GM21825 (cell line): ENCODE measurements around the gene TSPAN9.

ENCODE experiments used
- ATAC-seq: cut with Tn5 transposase; IDR thresholded peaks from one replicate; pipeline ENCODE4 v1.9.1; 2021; ENCODE audit warnings: mild to moderate bottlenecking, moderate library complexity; ENCODE audit not compliant: unreplicated experiment

Gene TSPAN9

DNA sequence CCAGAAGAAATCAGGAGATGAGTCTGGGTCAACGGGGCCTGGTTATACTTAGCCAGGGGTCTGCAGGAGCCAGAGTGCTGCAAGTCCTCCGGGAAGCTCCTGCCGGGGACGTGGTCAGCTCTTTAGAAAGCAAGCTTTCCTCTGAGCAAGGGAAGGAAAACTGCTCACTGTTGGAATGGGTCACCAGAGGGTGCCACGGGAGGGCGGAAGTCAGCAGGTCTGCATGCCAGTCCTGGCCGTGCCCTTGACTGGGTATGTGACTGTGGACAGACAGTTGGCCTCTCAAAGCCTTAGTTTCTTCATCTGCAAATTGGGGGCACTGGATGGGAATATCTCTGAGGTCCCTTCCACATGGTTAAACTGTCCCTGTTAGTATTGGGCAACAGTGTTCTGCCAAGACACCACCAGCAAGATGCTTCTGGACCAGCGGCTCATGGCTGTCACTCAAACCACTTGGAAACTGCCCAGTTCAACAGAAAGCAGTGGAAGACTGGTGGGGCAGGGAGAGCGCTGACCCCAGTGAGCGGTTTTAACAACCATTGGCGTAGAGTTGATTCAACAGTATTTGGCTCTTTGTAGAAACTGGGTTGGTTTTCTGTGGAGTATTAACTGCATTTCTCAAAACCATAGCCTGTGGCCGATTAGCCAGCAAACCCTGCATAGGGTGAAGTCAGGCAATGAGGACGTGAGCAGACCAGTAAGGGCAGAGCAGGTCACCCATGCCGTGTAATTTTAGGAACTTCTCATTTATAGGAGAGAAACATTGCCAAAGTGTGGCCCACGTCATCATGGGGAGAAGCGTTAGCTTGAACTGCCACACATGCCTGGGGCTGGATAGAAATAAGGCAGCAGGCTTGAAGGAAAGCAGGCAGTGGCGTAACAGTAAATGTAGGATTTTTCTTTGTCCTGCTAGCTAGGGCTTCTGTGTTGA is 249.9 kb downstream of the TSPAN9 start:
- ATAC-seq, result no peak

- no peak for ATAC-seq
Observed at GRCh38 chr12:3328081-3328480, 250.9 kb downstream of the TSPAN9 start.

GRCh38 chr12:3328571-3328970 is 251.4 kb downstream of the TSPAN9 start:
- ATAC-seq, result no peak

GRCh38 chr12:3329361-3329760 is 252.2 kb downstream of the TSPAN9 start:
- ATAC-seq, result no peak

DNA sequence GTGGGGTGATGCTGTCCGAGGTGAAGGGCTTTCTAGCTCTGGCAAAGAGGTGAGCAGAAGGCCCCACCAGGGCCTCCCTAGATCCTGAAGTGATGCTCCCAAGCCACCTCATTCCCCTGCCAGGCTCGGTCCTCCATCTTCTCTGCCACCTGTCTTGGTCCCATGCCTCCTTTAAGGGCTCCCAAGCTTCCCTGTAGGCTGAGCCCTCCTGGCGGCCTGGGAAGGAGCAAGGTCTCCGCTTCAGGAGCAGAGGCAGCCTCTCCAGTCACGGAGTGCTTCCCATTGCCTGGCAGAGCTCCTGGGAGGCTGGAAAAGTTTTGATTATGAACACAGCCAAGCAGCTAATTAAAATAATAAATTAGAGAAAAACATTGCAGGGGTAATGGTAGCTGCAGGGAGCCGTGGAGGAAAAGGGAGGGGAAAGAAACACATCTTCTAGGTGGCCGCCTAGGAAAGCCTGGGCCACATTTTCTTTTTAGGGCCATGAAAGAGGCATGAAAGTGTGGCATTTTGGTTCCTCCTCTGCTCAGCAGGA is 253.9 kb downstream of the TSPAN9 start:
- ATAC-seq, result no peak

DNA sequence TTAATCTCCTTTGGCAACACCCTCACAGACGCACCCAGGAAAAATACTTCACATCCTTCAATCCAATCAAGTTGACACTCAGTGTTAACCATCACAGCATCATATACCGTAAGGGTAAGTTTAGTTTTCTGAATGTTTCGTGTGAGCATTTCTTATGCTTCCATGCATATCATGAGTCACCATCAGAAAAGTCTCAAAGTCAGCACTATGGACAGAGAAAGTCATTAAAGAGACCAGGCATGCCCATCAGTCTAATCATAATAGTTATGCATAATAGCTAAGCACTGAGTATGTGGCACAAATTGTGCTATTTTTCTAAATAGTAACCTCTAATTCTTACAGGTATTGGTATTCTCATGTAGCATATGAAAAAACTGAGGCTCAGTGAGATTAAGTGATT is 255.0 kb downstream of the TSPAN9 start:
- no peak for ATAC-seq

GRCh38 chr12:3333583-3333982 is 256.4 kb downstream of the TSPAN9 start:
- no peak for ATAC-seq

- ATAC-seq, result no peak
Observed at GRCh38 chr12:3333991-3334391, 256.8 kb downstream of the TSPAN9 start.

- ATAC-seq, result no peak
Observed at GRCh38 chr12:3335078-3335487, 257.9 kb downstream of the TSPAN9 start.
